ENCODE measurements around the gene GALR2.

DNA sequence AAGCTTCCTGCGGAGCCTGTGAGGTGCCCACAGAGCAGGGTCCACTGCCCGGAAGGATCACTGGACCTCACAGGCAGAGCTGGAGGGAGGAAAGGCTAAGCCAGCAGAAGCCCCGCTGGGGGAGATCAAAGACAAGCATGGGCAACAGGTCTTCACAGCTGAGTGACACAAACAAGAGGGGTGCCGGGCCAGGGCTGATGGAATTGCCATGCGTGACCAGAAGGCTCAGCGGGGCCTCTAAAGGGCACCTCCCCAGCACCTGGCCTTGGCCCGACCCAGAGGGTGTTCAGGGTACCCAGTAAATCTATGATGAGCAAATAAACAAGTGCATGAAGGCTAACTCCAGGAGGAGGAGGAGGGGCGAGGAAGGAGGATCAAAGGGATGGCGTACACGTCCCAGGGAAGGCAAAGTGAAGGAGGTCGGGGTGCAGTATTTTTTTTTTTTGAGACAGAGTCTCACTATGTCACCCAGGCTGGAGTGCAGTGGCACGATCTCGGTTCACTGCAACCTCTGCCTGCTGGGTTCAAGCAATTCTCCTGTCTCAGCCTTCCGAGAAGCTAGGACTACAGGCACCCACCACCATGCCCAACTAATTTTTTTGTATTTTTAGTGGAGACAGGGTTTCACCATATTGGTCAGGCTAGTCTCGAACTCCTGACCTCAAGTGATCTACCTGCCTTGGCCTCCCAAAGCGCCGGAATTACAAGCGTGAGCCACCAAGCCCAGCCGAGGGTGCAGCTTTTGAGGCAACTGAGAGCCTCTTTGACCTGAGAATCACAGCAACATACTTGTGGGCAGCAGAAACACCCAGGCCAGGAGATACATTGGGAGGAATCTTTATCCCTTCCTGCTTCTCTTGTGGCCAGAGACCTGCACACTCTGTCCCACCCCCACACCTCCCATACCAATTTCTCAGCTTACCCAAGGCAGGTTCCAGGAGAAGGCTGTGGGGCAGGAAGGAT lies 45.1 kb downstream of the GALR2 start:
- no peak for TF ChIP-seq TAF1 (IDR thresholded peaks at IDR 0.05; ENCODE audit: low read depth, low read length)
- TF ChIP-seq POLR2A (IDR thresholded peaks at IDR 0.05; ENCODE audit: low read depth, low read length), result no peak
- TF ChIP-seq POLR2AphosphoS5 (IDR thresholded peaks at IDR 0.05; ENCODE audit: low read depth, low read length), result no peak
- TF ChIP-seq SPI1 (IDR thresholded peaks at IDR 0.05; ENCODE audit: low read depth, low read length), result no peak
- TF ChIP-seq PAX5 (IDR thresholded peaks at IDR 0.05; ENCODE audit: insufficient read depth, low read length, severe bottlenecking), result no peak

Measured in GM12891 (cell line).